ENCODE data around the gene TXNDC16.

The TXNDC16 gene

GRCh38 chr14:52522033-52522432 lies 30.3 kb downstream of the TXNDC16 start:
- no peak for TF ChIP-seq MYC (IDR thresholded peaks at IDR 0.05; ENCODE audit: low read depth, low read length)
- DNase-seq (ENCODE audit: low read depth): no peak
- H3K4me3 ChIP-seq (ENCODE audit: low read depth, low read length): no peak overlapping the region

DNA sequence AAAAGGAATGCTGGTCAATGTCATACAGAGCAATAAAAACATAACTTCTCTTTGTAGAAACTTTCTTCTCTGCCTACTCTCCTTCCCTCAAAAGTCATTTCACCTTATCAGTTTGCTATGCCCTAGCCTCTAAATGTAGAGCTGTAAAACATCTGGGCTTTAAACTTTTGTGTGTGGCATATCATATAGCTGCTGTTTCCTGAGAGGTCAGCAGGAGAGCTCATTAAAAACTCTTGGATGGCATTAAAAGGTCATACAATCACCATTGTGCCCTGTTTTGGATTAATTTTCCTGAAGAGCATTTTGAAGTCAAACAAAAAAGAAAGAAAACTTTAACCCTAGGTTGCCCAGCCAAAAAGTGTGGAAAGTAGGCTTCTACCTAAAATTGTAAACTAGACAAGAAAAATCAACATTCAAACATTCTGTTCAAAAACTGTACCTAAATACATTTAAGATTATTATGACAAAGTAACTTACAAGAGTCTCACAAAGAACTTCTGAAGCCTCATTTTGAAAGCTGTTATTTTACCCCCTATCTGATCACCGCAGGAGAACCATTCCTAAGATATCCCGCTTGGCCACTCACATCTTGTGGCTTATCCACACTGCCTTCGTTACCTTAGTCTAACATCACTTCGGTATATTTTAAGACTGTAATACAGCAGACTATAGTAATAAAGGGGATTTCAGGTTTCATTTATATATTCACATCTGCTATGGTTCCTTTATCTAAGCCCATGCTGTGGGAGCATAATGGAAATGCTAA lies 38.1 kb downstream of the TXNDC16 start:
- H3K4me3 ChIP-seq (ENCODE audit: low read depth, low read length): no peak overlapping the region
- DNase-seq (ENCODE audit: low read depth): no peak
- no peak for TF ChIP-seq MAX (IDR thresholded peaks at IDR 0.05; ENCODE audit: low read depth, low read length)
- no peak for TF ChIP-seq POLR2A (IDR thresholded peaks at IDR 0.05; ENCODE audit: extremely low read depth, insufficient read length)
- TF ChIP-seq CTCF (IDR thresholded peaks at IDR 0.05; ENCODE audit: low read depth, low read length): no peak
- TF ChIP-seq MYC (IDR thresholded peaks at IDR 0.05; ENCODE audit: low read depth, low read length): no peak

DNA sequence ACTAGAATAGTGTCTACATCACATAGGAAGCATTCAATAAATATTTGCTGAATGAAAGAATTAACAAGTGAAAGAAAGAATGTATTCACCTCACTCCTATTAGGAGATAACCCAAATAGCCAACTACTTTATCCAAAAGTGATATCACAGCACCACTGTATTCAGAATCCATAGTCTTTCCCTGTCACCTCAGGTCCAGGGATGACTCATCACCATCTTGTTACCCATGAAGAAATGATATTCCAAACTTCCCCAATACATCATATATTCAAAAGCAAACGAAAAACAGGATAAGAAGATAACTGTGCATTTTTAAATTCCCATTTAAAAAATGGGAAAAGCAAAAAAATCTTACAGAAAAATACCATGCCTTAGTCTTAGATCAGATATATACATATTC lies 39.1 kb downstream of the TXNDC16 start:
- DNase-seq (ENCODE audit: low read depth): no peak
- TF ChIP-seq POLR2A (IDR thresholded peaks at IDR 0.05; ENCODE audit: extremely low read depth, insufficient read length): no peak
- no peak for TF ChIP-seq CTCF (IDR thresholded peaks at IDR 0.05; ENCODE audit: low read depth, low read length)
- TF ChIP-seq MAX (IDR thresholded peaks at IDR 0.05; ENCODE audit: low read depth, low read length): no peak
- TF ChIP-seq MYC (IDR thresholded peaks at IDR 0.05; ENCODE audit: low read depth, low read length): no peak
- no peak overlapping the region for H3K4me3 ChIP-seq (ENCODE audit: low read depth, low read length)

- no peak for DNase-seq (ENCODE audit: low read depth)
These were observed 57.9 kb downstream of the TXNDC16 start for GRCh38 chr14:52494444-52494843.

DNA sequence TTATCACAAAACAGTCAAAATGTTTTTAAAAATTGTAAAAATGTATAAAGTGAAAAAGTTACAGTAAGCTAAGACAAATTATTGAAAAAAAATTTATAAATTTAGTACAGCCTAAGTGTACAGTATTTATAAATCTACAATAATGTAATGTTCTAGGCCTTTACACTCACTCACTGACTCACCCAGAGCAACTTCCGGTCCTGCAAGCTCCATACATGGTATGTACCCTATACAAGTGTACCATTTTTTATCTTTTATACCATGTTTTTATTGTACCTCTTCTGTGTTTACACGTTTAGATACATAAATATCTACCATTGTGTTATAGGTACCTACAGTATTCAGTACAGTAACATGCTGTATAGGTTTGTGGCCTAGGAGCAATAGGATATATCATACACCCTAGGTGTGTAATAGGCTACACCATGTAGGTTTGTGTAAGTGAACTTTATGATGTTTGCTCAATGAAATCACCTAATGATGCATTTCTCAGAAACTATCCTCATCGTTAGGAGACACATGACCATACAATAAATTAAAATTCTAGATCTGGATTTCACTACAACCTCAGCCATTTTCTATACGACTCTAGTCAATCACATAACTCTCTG lies 66.8 kb downstream of the TXNDC16 start:
- DNase-seq (ENCODE audit: low read depth): no peak
- TF ChIP-seq MYC (IDR thresholded peaks at IDR 0.05; ENCODE audit: low read depth, low read length) (no peak), MAX (IDR thresholded peaks at IDR 0.05; ENCODE audit: low read depth, low read length) (no peak), POLR2A (IDR thresholded peaks at IDR 0.05; ENCODE audit: extremely low read depth, insufficient read length) (no peak), CTCF (IDR thresholded peaks at IDR 0.05; ENCODE audit: low read depth, low read length) (no peak)
- H3K4me3 ChIP-seq (ENCODE audit: low read depth, low read length): no peak overlapping the region

More at GRCh38 chr14:52494444-52494843, 57.9 kb downstream of the TXNDC16 start:
- no peak for TF ChIP-seq MYC (IDR thresholded peaks at IDR 0.05; ENCODE audit: low read depth, low read length)
- TF ChIP-seq MAX (IDR thresholded peaks at IDR 0.05; ENCODE audit: low read depth, low read length): no peak
- no peak for TF ChIP-seq CTCF (IDR thresholded peaks at IDR 0.05; ENCODE audit: low read depth, low read length)
- no peak for TF ChIP-seq POLR2A (IDR thresholded peaks at IDR 0.05; ENCODE audit: extremely low read depth, insufficient read length)
- H3K4me3 ChIP-seq (ENCODE audit: low read depth, low read length): no peak overlapping the region

DNA sequence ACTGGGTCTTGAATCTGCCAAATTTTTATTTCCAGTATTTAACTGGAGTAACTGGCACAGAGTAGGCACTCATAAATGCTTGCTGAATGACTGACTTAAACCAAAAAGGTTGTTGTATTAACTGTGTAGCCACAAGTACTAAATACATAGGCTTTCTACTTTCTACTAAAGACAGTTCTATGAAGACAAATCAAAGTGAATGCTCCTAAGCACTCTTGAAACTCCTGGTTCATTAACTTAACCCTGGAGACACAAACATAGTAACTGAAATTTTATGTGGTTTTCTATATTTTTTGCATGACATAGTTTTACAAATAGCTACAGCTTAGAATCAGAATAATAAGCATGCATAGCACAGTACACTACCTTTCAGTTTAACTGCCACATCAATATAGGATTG lies 70.4 kb downstream of the TXNDC16 start:
- TF ChIP-seq MYC (IDR thresholded peaks at IDR 0.05; ENCODE audit: low read depth, low read length): no peak
- no peak for DNase-seq (ENCODE audit: low read depth)
- no peak overlapping the region for H3K4me3 ChIP-seq (ENCODE audit: low read depth, low read length)
